Tibial nerve (tissue), 4 donors: ENCODE results near the gene CHI3L2. TPM values are rescaled to one million over a fixed set of nuclear protein-coding genes. Genes with fewer than 3 reads are reported as not detected.

Experiments
- DNase-seq, 2 donors: peaks; one replicate each; pipeline ENCODE4 v3.0.0-alpha.2; 2019; ENCODE audit warnings: low spot score in 2 of 2
- H3K27ac ChIP-seq, 4 donors: fragments of 200-600 bp; sonication (generic) in 3 of 4; one replicate each; pipeline ENCODE4 v1.5.1; 2017 to 2019; ENCODE audit warnings: mild to moderate bottlenecking in 1 of 4
- H3K27me3 ChIP-seq, 2 donors: fragments of 200-600 bp; sonication (generic) in 1 of 2; one replicate each; pipeline versions ENCODE4 v1.5.1 to v1.6.0; 2017 to 2019
- H3K36me3 ChIP-seq, 3 donors: fragments of 200-600 bp; sonication (generic); one replicate each; pipeline ENCODE4 v1.5.1; 2018 to 2019
- H3K4me1 ChIP-seq, 4 donors: fragments of 200-600 bp; sonication (generic) in 3 of 4; one replicate each; pipeline ENCODE4 v1.5.1; 2017 to 2019
- H3K4me3 ChIP-seq, 4 donors: fragments of 200-600 bp; sonication (generic) in 3 of 4; one replicate each; pipeline ENCODE4 v1.5.1; 2017 to 2019; ENCODE audit warnings: mild to moderate bottlenecking in 1 of 4, moderate library complexity in 1 of 4
- H3K9me3 ChIP-seq, 4 donors: fragments of 200-600 bp; sonication (generic) in 3 of 4; one replicate each; pipeline ENCODE4 v1.5.1; 2017 to 2019
- EP300 ChIP-seq, 2 donors: sonication (generic); formaldehyde crosslinking; IDR thresholded peaks; one replicate each; pipeline ENCODE4 v1.6.1; 2017; ENCODE audit warnings: antibody characterized with exemption in 2 of 2, mild to moderate bottlenecking in 1 of 2
- POLR2A ChIP-seq, 2 donors: fragments of 450-650 bp; IDR thresholded peaks; one replicate each; pipeline ENCODE4 v1.6.1; 2017; ENCODE audit warnings: antibody characterized with exemption in 2 of 2, mild to moderate bottlenecking in 2 of 2, moderate library complexity in 2 of 2
- WGBS, 2 donors: methylation state at CpG; one replicate each; pipeline ENCODE4 v1.1.5; 2018; 5-methylcytosine and 5-hydroxymethylcytosine counted together
- small RNA-seq: library from RNA; depleted of rRNA; stranded (forward); fragments of <200 nt; gene quantifications from one replicate; pipeline ENCODE3, GENCODE V24; 2016
- total RNA-seq, 4 donors: library from RNA; depleted of rRNA; stranded (reverse); fragments of >200 nt; gene quantifications; one replicate each; pipeline ENCODE4 v1.1.0, GENCODE V29; 2016
- TF ChIP-seq, protein P1 (sequence below), 5 experiments: fragments of 200-600 bp in 3 of 5; fragments of 450-650 bp in 2 of 5; sonication (generic) in 3 of 5; IDR thresholded peaks; one replicate each; pipeline ENCODE4 v1.5.1; 2016 to 2019; ENCODE audit warnings: antibody characterized with exemption in 5 of 5, mild to moderate bottlenecking in 3 of 5, moderate library complexity in 2 of 5

CHI3L2 gene
- total RNA-seq, 4 donors from 2014 or later = 2.5 to 37.2 (median 6.1) TPM

DNA sequence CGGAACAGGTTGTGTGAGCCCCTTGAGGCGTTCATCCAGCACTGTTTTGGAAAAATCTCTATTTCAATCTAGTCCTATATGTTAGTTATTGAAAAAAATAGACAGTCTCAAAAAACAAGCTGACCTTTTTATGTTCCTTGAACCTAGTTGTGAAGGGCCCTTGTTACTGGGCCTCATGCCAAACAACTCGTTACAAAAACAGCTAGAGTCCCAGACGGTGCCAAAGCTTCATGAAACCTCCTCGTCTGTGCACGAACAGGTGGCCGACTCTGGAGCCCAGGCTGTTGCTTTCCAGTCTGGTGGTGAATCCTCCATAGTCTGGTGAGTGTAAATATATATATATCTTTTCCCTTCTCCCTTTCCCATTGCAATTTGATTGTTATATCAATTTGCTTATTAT is 63.1 kb downstream of the CHI3L2 start, which contains the start of gene CHIA:
Gene CHIA, plus strand, starts transcription at position 222 of the 400 bp plus-strand sequence. CDS start 19,617 bp downstream, outside the sequence.
- 30% methylated on average over 7 of the region's 7 CpGs for WGBS, 2 donors
- Histone ChIP-seq H3K27me3 (no peaks in the 10 kb centered on the region), H3K36me3 (no peaks in the 10 kb centered on the region), H3K9me3 (no peaks in the 10 kb centered on the region), H3K27ac (no peak within 1 kb of the TSS), H3K4me3 (no peak within 1 kb of the TSS), H3K4me1 (no peaks in the 10 kb centered on the region)
- TF ChIP-seq EP300 (IDR thresholded peaks at IDR 0.05) (no peak), POLR2A (IDR thresholded peaks at IDR 0.05) (no peak)
- TF ChIP-seq, protein P1, sequence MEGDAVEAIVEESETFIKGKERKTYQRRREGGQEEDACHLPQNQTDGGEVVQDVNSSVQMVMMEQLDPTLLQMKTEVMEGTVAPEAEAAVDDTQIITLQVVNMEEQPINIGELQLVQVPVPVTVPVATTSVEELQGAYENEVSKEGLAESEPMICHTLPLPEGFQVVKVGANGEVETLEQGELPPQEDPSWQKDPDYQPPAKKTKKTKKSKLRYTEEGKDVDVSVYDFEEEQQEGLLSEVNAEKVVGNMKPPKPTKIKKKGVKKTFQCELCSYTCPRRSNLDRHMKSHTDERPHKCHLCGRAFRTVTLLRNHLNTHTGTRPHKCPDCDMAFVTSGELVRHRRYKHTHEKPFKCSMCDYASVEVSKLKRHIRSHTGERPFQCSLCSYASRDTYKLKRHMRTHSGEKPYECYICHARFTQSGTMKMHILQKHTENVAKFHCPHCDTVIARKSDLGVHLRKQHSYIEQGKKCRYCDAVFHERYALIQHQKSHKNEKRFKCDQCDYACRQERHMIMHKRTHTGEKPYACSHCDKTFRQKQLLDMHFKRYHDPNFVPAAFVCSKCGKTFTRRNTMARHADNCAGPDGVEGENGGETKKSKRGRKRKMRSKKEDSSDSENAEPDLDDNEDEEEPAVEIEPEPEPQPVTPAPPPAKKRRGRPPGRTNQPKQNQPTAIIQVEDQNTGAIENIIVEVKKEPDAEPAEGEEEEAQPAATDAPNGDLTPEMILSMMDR (IDR thresholded peaks at IDR 0.05) = no peak
- no peak for DNase-seq

Small RNA genes lying within 50 kb of the gene (small RNA-seq; reads per million reads assigned to genes)
- not detected for gene AL355816.1

Other genes starting within 250 kb of the CHI3L2 start
- 10 to 100 TPM; 30.3 to 64.3 (median 37.6) TPM for gene DRAM2, start 87.6 kb upstream of the CHI3L2 start, total RNA-seq
- gene CEPT1, start 87.5 kb upstream of the CHI3L2 start, total RNA-seq = 10 to 100 TPM; 30.3 to 37.8 (median 32.8) TPM
- gene DENND2D, start 27.1 kb upstream of the CHI3L2 start, total RNA-seq = 10 to 100 TPM in 1 of 4 donors, 1 to 10 TPM in 3; 4.8 to 21.6 (median 8.2) TPM
- gene CHIA, start 63.1 kb downstream of the CHI3L2 start, total RNA-seq = not detected
- 1 to 10 TPM; 1.2 to 9.6 (median 3.8) TPM for gene OVGP1, start 200.0 kb downstream of the CHI3L2 start, total RNA-seq
- 10 to 100 TPM; 20.8 to 38.1 (median 30.4) TPM for gene WDR77, start 221.5 kb downstream of the CHI3L2 start, total RNA-seq
- gene ATP5PB, start 221.8 kb downstream of the CHI3L2 start, total RNA-seq = 100 to 1,000 TPM in 2 of 4 donors, 10 to 100 TPM in 2; 91.2 to 176 (median 103) TPM
- 10 to 100 TPM; 19.4 to 59.1 (median 31.8) TPM for gene C1orf162, start 246.3 kb downstream of the CHI3L2 start, total RNA-seq